ENCODE data around the gene LRPAP1. TPM values are rescaled to one million over a fixed set of nuclear protein-coding genes. Genes with fewer than 3 reads are reported as not detected.
"Not testable (repeated sequence)": the region's sequence is repeated elsewhere in the genome, so short reads cannot be mapped to it uniquely, and the experiment has no call there.

Gene LRPAP1
- total RNA-seq, 2 donors from 2014 or later = 226 to 312 TPM

DNA sequence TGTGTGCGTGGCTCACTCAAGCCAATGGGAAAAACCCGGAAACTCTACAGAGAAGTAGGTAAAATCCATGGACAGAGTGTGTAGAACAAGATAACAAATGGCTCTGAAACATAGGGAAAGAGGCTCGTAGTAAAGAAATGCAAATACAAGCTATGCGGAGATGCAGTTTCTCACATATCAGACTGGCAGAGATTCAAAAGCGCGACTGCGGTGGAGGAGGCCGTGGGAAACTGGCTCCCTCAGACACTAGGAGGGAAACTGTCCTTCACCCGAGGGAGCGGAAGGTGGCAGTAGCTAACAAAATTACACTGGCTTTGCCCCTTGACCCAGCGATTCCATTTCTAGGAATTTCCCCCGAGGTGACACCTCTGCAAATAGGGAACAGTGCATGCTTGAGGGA is 34.1 kb upstream of the LRPAP1 start:
- ATAC-seq; DNase-seq; intact Hi-C loops (cut with DNase I): not testable (repeated sequence)

GRCh38 chr4:3564948-3565347 is 32.7 kb upstream of the LRPAP1 start:
- intact Hi-C loops (cut with DNase I); DNase-seq; ATAC-seq: not testable (repeated sequence)

GRCh38 chr4:3563403-3563802 is 31.2 kb upstream of the LRPAP1 start:
- no peak for DNase-seq
- no peak for ATAC-seq
- intact Hi-C loops (cut with DNase I) = no loop called here

- ATAC-seq; DNase-seq; intact Hi-C loops (cut with DNase I): not testable (repeated sequence)
Measured at GRCh38 chr4:3562127-3562526, 29.9 kb upstream of the LRPAP1 start.

- ATAC-seq; intact Hi-C loops (cut with DNase I): not testable (repeated sequence)
Measured at GRCh38 chr4:3560465-3560864, 28.2 kb upstream of the LRPAP1 start.

GRCh38 chr4:3559381-3560290 is 27.4 kb upstream of the LRPAP1 start:
- ATAC-seq; DNase-seq; intact Hi-C loops (cut with DNase I): not testable (repeated sequence)

More at GRCh38 chr4:3560465-3560864, 28.2 kb upstream of the LRPAP1 start:
- DNase-seq = not testable (repeated sequence)

DNA sequence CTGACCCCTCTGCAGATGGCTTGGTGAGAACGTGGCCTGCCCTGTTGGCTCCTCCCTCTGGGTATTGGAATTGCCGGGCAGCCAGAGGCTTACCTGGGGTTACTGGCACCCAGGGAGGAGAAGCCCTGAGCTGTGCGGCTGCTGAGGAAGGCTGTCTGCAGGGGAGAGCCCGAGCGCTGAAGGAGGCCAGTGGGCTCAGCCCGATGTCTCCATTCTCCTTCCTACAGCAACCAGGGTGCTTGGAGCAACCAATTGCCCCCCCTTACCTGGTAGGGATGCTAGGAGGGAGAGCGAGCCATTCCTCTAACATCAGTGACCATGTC is 26.3 kb upstream of the LRPAP1 start:
- DNase-seq; intact Hi-C loops (cut with DNase I); ATAC-seq: not testable (repeated sequence)

GRCh38 chr4:3557676-3558513 is 25.7 kb upstream of the LRPAP1 start:
- intact Hi-C loops (cut with DNase I); ATAC-seq; DNase-seq: not testable (repeated sequence)

DNA sequence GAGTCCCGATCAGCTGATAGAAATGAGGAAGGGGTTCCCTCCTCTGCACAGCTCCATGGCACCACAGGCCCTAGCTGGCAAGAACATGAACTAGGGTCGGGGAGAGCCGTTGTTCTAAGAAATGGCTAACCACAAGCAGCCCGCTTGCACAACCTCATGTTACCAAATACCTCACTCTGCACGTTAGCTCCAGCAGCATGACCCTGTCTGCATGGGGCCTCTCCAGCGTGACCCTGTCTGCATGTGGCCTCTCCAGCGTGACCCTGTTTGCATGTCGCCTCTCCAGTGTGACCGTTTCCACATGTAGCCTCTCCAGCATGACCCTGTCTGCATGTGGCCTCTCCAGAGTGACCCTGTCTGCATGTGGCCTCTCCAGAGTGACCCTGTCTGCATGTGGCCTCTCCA is 24.9 kb upstream of the LRPAP1 start:
- ATAC-seq; DNase-seq; intact Hi-C loops (cut with DNase I): not testable (repeated sequence)

- DNase-seq; ATAC-seq; intact Hi-C loops (cut with DNase I): not testable (repeated sequence)
Measured at GRCh38 chr4:3556244-3556867, 24.1 kb upstream of the LRPAP1 start.

GRCh38 chr4:3555459-3556070 is 23.3 kb upstream of the LRPAP1 start:
- intact Hi-C loops (cut with DNase I); DNase-seq; ATAC-seq: not testable (repeated sequence)

GRCh38 chr4:3551366-3551765 is 19.1 kb upstream of the LRPAP1 start:
- intact Hi-C loops (cut with DNase I); ATAC-seq; DNase-seq: not testable (repeated sequence)

- DNase-seq; intact Hi-C loops (cut with DNase I); ATAC-seq: not testable (repeated sequence)
Measured at GRCh38 chr4:3550792-3551325, 18.6 kb upstream of the LRPAP1 start.

DNA sequence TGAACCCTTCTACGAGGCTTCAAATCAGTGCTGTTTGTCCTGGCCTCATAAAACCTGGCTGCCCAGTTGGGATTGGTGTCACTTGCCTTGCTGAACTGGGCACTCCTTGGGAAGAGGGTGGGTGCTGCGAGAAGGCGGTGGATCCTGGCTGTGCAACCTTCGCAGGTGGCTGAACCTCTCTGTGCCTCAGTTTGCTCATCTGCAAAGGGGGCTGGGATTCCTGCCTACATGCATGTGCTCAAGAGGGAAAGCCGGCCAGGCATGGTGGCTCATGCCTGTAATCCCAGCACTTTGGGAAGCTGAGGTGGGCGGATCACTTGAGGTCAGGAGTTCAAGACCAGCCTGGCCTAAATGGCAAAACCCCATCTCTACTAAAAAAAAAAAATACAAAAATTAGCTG is 17.8 kb upstream of the LRPAP1 start:
- ATAC-seq; intact Hi-C loops (cut with DNase I); DNase-seq: not testable (repeated sequence)

DNA sequence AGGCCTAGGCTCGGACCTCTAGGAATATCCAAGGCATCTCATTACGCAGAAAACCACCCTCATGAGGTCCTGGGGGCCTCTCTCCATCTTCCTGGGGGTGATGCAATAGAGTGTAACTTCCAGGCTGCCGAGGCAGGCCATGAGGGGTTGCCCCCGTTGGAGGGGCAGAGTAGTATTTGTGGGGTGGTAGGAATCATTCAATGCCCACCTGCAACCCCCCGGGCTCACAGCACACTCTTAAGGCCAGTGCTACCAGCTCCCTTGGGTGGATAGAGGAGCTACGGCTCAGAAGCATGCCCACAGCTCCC is 17.4 kb upstream of the LRPAP1 start:
- intact Hi-C loops (cut with DNase I); ATAC-seq; DNase-seq: not testable (repeated sequence)

DNA sequence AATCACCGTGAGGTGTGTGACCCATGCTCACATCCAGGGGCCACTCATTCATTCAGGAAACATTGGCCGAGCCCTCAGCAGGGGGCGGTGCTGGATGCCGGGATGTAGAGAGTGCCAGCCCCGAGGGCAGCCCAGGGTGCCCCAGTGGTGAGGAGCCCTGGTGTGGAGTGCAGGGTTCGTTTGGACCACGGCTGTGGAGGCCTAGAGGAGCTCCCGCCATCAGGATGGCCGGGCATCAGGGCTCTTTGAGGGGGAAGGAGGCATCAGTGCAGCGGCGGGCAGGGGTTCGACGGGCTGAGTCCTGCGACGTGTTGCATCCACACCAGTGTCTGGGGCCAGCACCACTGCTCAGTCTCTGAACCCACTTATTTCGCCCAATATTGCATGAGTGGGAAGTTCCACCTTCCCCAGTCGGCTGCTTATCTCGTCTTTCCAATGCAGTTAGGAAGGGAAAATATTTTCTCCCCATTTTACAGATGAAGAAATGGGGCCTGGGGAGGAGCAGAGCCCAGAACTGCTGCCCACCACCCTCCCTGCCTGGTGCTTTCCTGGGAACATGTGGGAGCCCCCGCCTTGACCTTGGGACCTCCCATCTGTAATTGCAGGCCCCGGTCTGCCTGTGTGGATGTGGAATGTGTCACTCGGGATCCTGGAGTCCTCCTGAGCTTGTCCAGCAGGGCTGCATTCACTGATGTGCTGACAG is 16.9 kb upstream of the LRPAP1 start:
- intact Hi-C loops (cut with DNase I); ATAC-seq; DNase-seq: not testable (repeated sequence)

DNA sequence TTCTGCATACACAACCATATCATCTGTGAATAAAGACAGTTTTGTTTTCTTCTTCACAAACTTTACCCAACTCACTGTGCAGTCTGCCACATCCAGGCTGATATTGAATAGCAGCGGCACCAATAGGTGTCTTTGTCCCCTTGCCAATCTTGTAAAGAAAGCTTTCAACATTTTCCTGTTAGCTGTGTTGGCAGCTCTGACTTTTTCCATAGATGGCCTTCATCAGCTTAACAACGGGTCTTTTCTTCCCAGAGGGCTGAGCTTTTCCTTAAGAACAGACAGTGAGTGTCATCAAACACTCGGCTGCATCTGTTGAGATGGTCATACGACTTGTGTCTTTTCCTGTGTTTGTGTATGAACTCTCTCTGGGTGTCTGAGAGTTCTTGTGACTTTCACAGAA is 14.5 kb upstream of the LRPAP1 start:
- ATAC-seq; intact Hi-C loops (cut with DNase I); DNase-seq: not testable (repeated sequence)

- DNase-seq; intact Hi-C loops (cut with DNase I); ATAC-seq: not testable (repeated sequence)
Measured at GRCh38 chr4:3545351-3545750, 13.1 kb upstream of the LRPAP1 start.
